Melanocyte of skin (primary cell): Measurements from ENCODE around the gene DIS3L. TPM values are rescaled to one million over a fixed set of nuclear protein-coding genes. Genes with fewer than 3 reads are reported as not detected.

Source experiments
- small RNA-seq, 2 donors: library from RNA; depleted of rRNA; stranded (forward); fragments of <200 nt; gene quantifications; one replicate each; pipeline ENCODE3, GENCODE V24; 2012
- total RNA-seq, 2 donors: library from RNA; depleted of rRNA; stranded (reverse); fragments of >200 nt; gene quantifications; 2 replicates each; pipeline ENCODE4 v1.2.3, GENCODE V29; 2012

DIS3L gene
- 10 to 100 TPM; 27.9 to 39.0 TPM for total RNA-seq

GRCh38 chr15:66293419-66294156 is at the start of gene DIS3L:
Gene DIS3L (plus strand): TSS chr15:66293568. CDS start chr15:66293597, 29 bp downstream.

GRCh38 chr15:66253418-66254088 is 39.8 kb upstream of the DIS3L start, which contains the start of gene MEGF11:
Gene MEGF11 (minus strand): TSS chr15:66253750. CDS start chr15:66128403, 125,347 bp downstream.

GRCh38 chr15:66356359-66357236 is 63.2 kb downstream of the DIS3L start, which contains the start of gene TIPIN:
Gene TIPIN (minus strand): TSS chr15:66356685. CDS start chr15:66352947, 3,738 bp downstream.

Small RNA genes lying within 50 kb of the gene (small RNA-seq; reads per million reads assigned to genes)
- 0 reads per million in 2 donors for gene RF00019
- gene SCARNA14, result 38.4 to 51.7 reads per million in 2 donors

Other genes starting within 250 kb of the DIS3L start
- gene MEGF11, start 39.8 kb upstream of the DIS3L start, total RNA-seq, result not detected
- gene TIPIN, start 63.1 kb downstream of the DIS3L start, total RNA-seq, result 10 to 100 TPM; 12.0 to 24.3 TPM
- gene MAP2K1, start 93.3 kb downstream of the DIS3L start, total RNA-seq, result 10 to 100 TPM; 14.1 to 20.3 TPM
- 10 to 100 TPM; 16.0 to 17.2 TPM for gene SNAPC5, start 204.2 kb downstream of the DIS3L start, total RNA-seq
- gene RPL4, start 211.3 kb downstream of the DIS3L start, total RNA-seq, result 1,000 to 10,000 TPM; 1,254 to 1,646 TPM
- gene ZWILCH, start 211.8 kb downstream of the DIS3L start, total RNA-seq, result 10 to 100 TPM; 22.0 to 39.0 TPM